ENCODE results near the gene PDPN.

Gene PDPN

GRCh38 chr1:13535227-13535626 lies 48.4 kb upstream of the PDPN start:
- Histone ChIP-seq H3K4me1 (ENCODE audit: control insufficient read depth, insufficient read depth, low read length) (no peaks in the 10 kb centered on the region), H3K9me3 (ENCODE audit: control insufficient read depth, insufficient read depth, low read depth, low read length) (no peaks in the 10 kb centered on the region), H3K4me3 (ENCODE audit: low read depth, low read length) (no peak overlapping the region), H3K36me3 (ENCODE audit: control insufficient read depth in 2 of 2, insufficient read depth in 1 of 2, low read length in 2 of 2) (no peaks in the 10 kb centered on the region), H3K27ac (ENCODE audit: extremely low read depth, low read depth, low read length) (no peak overlapping the region)
- CTCF ChIA-PET, result interaction anchor here (0.6 kb wide), 2 partner anchors 64 to 95 kb away, joined by 3 to 4 read pairs; no protein-coding TSS in a partner anchor
- TF ChIP-seq ZNF629 (tag by site-specific recombination; IDR thresholded peaks at IDR 0.05) (no peak), ATF2 (tag by site-specific recombination; IDR thresholded peaks at IDR 0.05; ENCODE audit: low read depth) (no peak), KLF8 (tag by site-specific recombination; IDR thresholded peaks at IDR 0.05) (no peak), ZNF146 (tag by site-specific recombination; IDR thresholded peaks at IDR 0.05) (no peak), ZNF791 (tag by site-specific recombination; IDR thresholded peaks at IDR 0.05) (no peak), WT1 (tag by site-specific recombination; IDR thresholded peaks at IDR 0.05) (no peak), YY1 (tag by site-specific recombination; IDR thresholded peaks at IDR 0.05) (no peak), ZNF121 (tag by site-specific recombination; IDR thresholded peaks at IDR 0.05) (no peak), ZNF585B (tag by site-specific recombination; IDR thresholded peaks at IDR 0.05) (no peak), ZNF707 (tag by site-specific recombination; IDR thresholded peaks at IDR 0.05) (no peak), ZNF658 (tag by site-specific recombination; IDR thresholded peaks at IDR 0.05) (no peak), ZNF560 (tag by site-specific recombination; IDR thresholded peaks at IDR 0.05; ENCODE audit: borderline replicate concordance) (no peak), OVOL3 (tag by site-specific recombination; IDR thresholded peaks at IDR 0.05) (no peak), ZNF221 (tag by site-specific recombination; IDR thresholded peaks at IDR 0.05; ENCODE audit: borderline replicate concordance) (no peak), CTCF (tag by site-specific recombination; IDR thresholded peaks at IDR 0.05) (no peak), ZBTB6 (tag by site-specific recombination; IDR thresholded peaks at IDR 0.05) (no peak), RBAK (tag by site-specific recombination; IDR thresholded peaks at IDR 0.05) (no peak)
- POLR2A ChIA-PET, result no interaction called here

GRCh38 chr1:13536571-13536970 lies 47.1 kb upstream of the PDPN start:
- ChIA-PET POLR2A (no interaction called here), CTCF (no interaction called here)
- no peaks in the 10 kb centered on the region for H3K9me3 ChIP-seq (ENCODE audit: control insufficient read depth, insufficient read depth, low read depth, low read length)
- no peaks in the 10 kb centered on the region for H3K4me1 ChIP-seq (ENCODE audit: control insufficient read depth, insufficient read depth, low read length)
- no peaks in the 10 kb centered on the region for H3K36me3 ChIP-seq (ENCODE audit: control insufficient read depth in 2 of 2, insufficient read depth in 1 of 2, low read length in 2 of 2)
- no peak for TF ChIP-seq GLI2 (tag by site-specific recombination; IDR thresholded peaks at IDR 0.05; ENCODE audit: borderline replicate concordance, low read depth)
- no peak for TF ChIP-seq SP7 (tag by site-specific recombination; IDR thresholded peaks at IDR 0.05)
- no peak for TF ChIP-seq ZNF24 (tag by site-specific recombination; IDR thresholded peaks at IDR 0.05)
- no peak for TF ChIP-seq ZNF366 (tag by site-specific recombination; conservative IDR thresholded peaks at IDR 0.05)
- TF ChIP-seq ZNF792 (tag by site-specific recombination; IDR thresholded peaks at IDR 0.05), result no peak
- TF ChIP-seq ZNF549 (tag by site-specific recombination; IDR thresholded peaks at IDR 0.05), result no peak
- TF ChIP-seq ZNF768 (tag by site-specific recombination; IDR thresholded peaks at IDR 0.05), result no peak
- no peak for TF ChIP-seq ZNF155 (tag by site-specific recombination; IDR thresholded peaks at IDR 0.05)
- TF ChIP-seq ZNF18 (tag by site-specific recombination; IDR thresholded peaks at IDR 0.05), result no peak
- no peak for TF ChIP-seq REPIN1 (tag by site-specific recombination; IDR thresholded peaks at IDR 0.05; ENCODE audit: low read depth)
- TF ChIP-seq GLI4 (tag by site-specific recombination; IDR thresholded peaks at IDR 0.05), result no peak
- no peak overlapping the region for H3K27ac ChIP-seq (ENCODE audit: extremely low read depth, low read depth, low read length)
- no peak overlapping the region for H3K4me3 ChIP-seq (ENCODE audit: low read depth, low read length)

Data from HEK293 (cell line).